Fibroblast of skin of left biceps (primary cell): ENCODE results near the gene TOPBP1.
A peak's percentile ranks its signal among the peaks of the same experiment; 100 is the strongest.

Experiments
- DNase-seq, 2 experiments: peaks; one replicate each; pipeline ENCODE4 v3.0.0-alpha.2; 2013; ENCODE audit warnings: low read depth in 2 of 2

TOPBP1 gene

DNA sequence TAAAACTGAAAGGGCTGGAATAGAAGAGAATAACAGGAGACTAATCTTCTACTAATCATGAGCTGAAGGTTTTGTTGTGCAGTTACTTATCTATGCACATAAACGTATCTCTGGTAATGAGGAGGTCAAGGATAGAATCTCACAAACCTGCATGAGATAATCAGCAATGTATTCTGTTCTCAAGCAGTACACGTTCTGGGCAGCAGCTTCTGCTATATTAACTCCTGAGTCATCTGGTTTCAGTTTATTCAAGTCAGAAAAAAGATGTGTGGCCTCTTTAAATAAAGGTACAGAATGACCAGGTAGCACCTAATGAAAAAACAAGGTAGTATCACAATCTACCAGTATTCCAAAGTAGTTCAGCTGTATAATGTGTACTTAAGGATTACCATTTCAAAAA, 53.4 kb downstream of the TOPBP1 start:
- DNase-seq = no peak

DNA sequence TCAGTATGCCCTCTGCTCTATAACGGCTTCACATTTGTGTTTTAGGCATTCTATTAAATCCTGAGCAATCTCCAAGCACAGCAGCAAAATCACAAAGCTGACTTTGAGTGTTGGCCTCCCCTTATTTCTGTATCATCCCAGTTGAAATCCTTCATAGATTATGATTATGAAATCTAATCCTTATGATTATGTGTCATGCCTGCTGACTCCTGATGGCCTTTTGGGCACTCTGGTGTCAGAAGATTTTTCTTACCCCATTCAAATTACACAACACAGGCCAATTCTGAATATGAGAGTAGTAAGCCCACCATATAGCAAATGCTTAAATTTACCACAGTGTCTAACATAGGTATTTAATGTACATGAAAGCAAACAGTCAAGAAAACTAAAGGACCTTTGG, 53.9 kb downstream of the TOPBP1 start:
- no peak for DNase-seq

DNA sequence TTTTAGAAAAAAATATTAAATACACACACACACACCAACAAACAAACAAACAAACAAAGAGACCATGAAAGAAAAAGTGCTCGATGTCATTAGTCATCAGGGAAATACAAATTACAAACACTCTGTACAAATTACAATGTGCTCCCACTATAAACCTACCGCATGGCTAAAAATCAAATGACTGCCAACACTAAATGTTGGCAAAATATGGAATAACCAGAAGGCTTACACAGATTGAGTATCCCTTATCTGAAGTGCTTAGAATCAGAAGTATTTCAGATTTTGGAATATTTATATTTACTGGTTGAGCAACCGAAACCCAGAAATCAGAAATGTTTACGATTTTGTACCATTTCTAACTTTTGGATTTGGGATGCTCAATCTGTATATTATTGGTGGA, 54.8 kb downstream of the TOPBP1 start:
- DNase-seq = no peak

DNA sequence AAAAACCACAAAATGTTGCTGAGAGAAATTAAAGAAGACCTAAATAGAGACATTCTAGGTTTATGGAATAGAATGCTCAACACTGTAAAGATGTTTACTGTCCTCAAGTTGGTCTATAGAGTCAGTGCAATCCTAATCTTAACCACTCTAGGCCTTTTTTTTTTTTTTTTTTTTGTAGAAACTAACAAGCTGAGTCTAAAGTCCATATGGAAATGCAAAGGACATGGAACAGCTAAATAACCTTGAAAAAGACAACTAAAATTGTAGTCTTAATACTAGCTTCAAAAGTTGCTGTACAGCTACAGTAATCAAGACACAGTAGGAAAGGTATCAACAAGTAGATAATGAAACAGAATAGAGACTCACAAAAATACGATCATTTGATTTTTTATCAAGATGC, 55.4 kb downstream of the TOPBP1 start:
- no peak for DNase-seq

DNA sequence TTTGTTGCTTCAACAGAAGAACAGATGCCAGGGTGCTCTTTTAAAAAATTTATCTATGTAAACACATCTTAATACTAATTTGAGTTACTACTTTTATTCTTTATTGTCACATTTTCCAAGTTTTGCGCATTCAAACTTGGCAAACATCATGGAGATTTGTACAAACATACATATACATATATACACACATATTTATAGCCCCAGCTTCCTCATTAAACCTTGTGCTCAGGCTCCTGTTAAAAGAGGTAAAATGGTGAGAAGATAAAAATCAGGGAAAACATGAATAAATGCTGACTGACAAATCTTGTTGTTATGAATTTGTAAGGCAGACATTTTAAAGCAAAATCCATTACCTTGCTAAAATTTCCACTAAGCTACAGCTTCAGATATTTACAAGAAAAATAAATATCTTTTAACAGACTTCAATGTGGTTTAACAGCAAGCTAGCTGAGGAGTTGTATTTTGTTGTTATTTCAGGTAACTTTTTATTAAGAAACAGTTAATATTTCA, 61.1 kb downstream of the TOPBP1 start:
- DNase-seq = no peak

DNA sequence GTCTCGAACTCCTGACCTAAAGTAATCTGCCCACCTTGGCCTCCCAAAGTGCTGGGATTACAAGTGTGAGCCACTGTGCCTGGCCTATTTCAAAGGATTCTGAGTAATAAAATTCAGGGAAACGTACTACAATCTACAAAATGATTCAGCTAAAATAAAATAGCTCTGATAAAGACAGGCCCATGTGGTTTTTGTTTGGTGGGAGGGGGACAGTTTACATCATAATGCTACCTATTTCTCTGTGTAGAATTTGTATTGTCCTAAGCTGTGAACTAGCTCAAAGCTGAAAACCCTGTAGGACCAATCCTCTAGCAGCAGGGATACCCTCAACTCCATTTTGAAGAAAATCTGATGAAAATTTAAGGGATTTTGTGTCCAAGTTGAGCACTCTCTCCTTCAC, 62.5 kb downstream of the TOPBP1 start:
- DNase-seq = no peak

DNA sequence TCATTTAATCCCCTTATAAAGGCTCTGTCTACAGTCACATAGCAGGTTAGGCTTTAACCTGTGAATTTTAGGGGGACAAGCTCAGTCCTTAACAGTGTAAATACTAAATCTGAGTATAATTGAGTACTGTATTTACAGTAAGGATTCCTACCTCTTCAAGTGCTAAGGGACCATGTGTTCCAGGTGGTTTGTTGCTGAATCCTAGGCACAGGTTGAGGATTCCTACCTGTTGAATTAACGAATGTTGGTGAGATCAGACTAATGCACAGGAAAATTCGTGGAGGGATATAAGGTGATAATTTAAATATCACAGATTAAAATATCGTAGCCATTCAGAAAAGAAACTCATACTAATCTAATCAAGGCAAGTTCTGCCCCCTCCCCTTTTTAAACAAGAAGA, 63.3 kb downstream of the TOPBP1 start:
- no peak for DNase-seq

DNA sequence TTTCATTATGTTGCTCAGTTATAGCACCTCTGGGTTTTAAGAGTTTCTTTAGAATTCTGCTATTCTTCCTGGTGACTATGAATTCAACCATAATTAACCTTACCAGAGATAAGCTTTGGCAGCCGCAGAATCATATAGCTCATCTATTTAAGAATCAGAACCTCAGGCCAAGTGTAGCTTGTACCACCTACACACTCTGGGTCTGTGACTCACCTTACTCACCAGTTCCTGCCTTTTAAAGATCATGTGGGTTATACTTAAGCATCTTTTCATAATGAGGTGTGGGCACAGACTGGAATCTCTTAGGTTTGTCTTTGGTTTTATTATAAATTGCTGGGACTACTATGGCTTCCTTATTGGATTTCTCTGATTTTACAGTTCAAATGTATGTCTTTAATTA, 66.4 kb downstream of the TOPBP1 start:
- DNase-seq = no peak

DNA sequence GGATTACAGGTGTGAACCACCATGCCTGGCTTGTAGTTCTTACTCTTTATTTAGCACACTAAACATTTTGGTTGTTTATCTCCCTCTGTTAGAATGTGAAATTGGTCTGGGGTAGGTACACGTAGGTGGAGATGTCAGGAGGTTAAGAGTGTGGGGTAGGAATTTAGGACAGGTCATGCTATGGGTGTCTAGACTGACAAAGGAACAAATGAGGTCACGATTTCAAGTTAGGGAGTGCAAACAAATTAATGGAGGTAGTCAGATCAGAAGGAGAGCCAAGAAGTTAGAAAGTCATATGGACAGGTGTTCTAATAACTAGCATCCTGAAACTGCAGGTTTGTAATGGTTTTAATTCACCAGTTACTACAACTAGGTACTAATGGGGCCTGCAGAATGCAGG, 68.5 kb downstream of the TOPBP1 start:
- DNase-seq = no peak

DNA sequence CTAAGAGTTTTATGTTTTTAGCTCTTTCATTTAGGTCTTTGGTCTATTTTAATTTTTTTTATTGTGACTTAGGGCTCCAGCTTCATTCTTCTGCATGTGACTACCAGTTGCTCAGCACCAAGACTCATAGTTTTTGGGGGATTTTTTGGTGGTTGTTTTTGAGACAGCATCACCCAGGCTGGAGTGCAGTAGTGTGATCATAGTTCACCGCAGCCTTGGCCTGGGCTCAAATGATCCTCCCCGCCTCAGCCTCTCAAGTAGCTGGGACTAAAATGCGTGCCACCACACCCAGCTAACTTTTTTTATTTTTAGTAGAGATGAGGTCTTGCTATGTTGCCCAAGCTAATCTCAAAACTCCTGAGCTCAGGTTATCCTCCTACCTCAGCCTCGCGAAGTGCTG, 68.9 kb downstream of the TOPBP1 start:
- DNase-seq = no peak

DNA sequence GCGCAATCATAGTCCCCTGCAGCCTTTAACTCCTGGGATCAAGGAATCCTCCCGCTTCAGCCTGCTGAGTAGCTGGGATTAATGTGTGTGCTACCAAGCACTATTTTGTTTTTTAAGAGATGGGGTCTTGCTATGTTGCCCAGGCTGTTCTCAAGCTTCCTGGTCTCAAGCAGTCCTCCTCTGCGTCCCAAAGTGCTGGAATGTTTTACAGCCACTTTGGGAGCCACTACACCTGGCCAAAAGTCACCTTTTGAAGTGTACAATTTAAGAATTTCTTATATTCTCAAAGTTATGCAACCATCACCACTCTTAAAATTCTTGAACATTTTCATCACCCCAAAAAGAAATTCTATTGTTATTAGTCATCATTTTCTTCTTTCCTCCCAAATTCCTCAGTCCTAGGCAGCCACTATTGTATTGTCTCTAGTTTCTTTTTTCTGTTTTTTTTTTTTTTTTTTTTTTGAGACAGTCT, 70.4 kb downstream of the TOPBP1 start:
- no peak for DNase-seq

DNA sequence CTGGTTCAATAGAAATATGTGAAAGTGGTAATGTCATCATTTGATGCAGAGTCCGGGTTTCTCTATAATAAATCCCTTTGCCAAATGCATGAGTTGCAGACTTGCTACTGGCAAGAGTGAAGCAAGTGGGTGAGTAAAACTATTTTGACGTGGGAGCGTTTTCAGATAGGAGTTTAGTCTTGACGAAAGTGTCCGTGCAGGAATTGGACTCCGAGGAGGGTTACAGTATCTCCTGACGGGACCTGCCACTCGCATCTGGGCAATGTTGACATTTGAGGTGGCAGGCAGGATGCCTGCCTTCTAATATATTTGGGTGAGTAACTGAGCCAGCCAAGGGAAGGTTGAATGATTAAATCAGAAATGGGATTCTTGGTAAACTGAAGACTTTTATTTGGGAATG, 72.2 kb downstream of the TOPBP1 start:
- no peak for DNase-seq

DNA sequence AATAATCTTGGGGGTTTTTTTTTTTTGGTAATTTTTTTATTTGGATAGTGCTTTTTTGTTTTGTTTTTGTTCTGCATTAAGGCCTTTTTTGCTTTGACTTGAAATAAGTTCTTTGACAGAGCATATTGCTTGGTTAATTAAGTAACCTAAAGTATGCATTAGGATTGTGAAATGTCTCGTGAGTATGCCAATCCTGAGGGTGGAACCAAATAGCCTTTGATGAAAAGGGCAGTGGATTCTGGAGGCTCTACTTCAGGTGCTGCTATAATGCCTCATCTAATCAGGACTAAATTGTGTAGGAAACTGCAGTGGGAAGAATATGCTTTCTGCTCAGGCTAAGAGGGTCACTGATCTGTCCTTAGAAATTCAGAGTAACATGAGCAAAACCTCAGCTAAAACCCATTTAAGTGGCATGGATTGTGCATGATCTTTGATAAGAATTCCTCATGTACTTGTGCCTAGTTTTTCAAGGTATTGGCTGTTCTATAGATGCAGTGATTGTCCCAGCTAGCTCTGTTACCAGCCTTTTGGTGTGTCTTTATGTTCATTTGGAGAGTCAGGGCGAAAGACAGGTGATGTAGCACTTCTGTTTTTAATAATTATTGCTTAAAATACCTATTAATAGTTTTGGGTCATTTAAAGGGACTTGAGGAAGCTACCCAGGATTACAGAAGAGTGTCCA, 72.8 kb downstream of the TOPBP1 start:
- DNase-seq = no peak

DNA sequence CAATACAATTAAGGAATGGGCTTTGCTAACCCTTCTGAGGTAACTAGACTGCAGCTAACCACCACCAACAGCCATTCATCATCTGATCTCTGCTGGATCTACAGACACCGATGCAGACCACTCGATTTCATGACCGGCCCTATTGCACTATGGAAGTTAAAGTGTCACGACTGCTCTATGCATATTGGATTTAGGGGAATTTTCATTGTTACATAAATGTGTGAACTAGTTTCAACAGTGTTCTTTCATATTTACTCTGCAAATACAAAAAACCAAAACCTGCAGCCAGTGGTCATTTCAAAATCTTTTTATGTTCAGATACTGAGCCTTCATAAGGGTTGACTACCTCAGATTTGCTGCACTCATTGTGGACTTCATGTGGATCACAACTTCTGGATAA, 73.7 kb downstream of the TOPBP1 start:
- no peak for DNase-seq

DNA sequence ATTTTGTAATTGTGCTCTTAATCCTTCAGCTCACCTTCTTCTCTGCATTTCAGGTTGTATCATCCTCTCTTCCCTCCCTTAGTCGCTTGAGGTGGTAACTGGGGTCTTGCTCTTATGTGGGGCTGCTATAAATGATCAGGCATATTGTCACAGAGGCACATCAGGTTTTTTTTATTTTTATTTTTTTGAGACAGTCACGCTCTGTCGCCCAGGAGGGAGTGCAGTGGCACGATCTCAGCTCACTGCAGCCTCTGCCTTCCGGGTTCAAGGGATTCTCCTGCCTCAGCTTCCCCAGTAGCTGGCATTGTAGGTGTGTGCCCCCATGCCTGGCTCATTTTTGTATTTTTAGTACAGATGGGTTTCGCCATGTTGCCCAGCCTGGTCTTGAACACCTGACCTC, 78.3 kb downstream of the TOPBP1 start:
- no peak for DNase-seq

DNA sequence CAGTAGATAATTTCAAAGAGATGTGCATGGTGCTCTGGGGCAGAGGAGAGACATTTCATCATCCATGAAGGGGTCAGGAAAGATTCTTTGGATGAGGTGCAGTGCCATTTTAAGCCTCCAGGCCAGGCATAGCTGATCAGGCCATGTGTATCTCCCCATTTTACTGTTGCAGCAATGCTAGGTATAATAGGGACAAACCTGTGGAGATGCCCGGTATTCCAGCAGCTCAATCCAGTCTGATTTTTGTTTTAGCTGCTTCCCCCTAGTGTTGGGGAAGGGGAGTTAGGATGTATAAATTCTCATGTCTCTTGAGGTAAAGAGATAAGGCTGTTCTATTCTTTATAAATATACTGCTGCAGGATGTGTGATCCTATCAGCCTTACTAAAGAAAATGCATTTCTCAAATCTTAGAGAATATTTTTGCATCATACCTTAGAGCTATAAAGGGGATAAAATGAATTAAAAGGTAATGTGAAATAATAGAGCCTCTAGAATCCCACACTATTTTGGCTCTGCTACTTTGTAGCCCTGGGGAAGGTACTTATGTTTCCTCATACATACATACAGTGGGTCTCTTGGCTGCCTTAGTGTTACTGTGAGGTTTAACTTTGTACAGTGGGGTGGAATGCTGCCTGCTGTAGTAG, 83.1 kb downstream of the TOPBP1 start:
- DNase-seq = no peak

DNA sequence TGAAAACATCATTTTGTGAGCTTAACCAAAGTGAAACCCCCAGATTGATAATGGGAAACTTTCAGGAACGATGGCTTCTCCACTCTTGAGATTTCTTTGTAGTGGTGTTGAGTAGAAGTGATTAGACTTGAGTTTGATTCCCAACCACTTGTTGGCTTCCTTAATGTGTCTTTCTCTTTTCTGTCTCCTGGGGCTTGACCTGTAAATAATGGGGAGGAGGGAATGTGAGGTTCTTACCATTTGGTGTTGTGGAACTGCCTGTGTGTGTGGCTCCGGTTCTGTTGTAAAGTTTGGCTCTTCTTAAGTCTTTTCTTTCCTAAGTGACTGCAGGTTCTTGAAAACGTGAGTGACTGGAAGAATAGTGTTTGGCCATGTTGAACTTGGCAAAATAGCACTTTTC, 85.6 kb downstream of the TOPBP1 start:
- no peak for DNase-seq

DNA sequence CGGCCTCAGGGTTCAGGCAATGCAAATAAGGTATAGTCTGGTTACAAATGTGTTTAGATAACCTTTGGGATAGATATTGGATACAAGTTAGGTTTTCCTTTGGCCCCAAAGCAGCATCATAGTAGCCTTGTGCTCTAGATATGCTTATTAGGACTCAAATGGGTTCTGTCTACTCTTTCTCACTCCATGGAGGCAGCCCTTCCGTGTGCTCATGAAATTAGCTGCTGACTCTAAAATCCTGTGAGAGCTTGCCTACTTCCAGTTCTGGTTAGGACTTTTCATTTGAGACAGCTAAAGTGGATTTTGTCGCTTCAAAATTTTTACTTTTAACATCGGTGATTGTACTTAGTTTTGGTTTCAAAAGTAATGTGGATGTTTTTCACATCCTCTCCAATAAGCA, 86.7 kb downstream of the TOPBP1 start:
- DNase-seq = no peak

DNA sequence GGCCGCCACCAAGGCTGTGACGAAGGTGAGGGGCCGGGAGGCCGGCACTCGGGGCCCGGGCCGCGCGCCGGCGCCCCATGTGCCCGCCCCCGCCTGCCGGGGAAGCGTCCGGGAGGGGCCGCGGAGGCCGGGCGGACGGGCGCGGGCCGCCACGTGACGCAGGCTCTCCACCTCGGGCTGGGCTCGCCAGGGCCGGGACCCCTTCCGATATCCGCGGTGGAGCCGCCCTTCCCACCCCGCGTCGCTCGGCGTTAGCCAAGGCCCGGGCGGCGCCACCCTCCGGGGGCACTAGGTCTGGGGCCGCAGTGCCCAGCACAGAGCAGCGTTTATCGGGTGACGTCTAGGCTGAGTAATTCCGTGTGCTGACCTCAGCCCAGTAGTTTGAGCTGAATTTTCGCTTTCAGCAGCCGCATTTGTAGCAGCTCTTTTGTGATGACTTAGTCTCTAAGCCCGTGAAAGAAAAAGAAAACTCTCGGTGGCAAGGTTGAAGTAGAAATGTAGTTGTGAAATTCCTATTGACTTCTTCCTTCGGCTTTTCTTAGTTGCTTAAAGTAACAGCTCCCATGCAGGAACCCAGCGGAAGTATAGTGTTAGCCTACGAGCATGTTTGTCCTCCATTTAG, 87.4 kb downstream of the TOPBP1 start:
- no peak for DNase-seq

DNA sequence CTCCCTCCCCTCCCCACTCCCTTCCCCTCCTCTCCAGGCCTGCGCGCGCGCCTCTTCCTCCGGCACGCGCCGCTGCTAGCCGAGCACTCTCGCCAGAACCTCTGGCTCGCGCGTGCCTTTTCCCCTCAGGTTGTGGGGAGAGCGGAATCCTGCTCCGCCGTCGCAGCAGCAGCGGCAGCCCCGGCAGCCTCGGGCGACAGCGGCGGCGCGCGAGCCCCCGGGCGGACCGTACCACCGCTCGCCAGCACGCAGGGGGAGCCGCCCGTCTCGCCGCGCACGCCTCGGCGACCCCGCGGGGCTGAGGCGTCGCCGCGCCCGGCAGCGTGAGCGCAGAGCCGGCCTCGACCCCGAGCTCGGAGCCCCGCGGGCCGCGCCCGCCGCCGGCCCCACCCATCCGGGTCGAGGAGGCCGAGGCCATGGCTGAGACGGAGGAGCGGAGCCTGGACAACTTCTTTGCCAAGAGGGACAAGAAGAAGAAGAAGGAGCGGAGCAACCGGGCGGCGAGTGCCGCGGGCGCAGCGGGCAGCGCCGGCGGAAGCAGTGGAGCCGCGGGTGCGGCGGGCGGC, 88.0 kb downstream of the TOPBP1 start, which contains the start of gene CDV3:
Gene CDV3, plus strand, starts transcription at position 58 of the 566 bp plus-strand sequence. Its CDS starts 359 bp downstream, at position 417.
- no peak for DNase-seq

DNA sequence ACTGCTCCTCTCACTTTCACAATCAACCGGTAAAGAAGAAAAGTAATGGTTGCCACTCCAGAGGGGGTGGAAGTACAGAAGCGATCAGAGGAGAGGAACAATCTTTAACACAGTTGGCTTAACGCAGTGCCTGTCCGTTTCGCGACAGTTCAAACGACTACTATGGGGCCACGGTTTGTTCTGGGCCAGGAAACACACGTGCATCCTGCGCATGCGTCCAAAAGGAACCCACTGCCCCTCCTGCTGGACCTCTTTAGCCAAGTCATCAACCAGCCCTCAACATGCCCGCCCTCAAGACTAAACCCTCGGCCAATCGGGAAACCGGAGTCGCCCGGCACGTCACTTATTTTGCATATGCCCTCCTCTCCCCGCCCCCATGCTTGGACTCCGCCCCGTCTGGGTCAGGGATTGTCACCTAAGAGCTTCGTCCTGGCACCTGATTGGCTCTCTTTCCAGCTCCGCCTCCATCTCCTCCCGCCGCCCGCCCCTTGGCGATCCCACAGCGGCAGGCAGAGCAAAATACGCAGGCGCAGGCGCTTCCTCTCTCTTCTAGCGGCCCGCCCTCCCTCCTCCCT, 88.6 kb downstream of the TOPBP1 start:
- peak; percentile 100 for DNase-seq
